GM23338 (cell line): ENCODE results near the gene MAPK8IP2.

Experiments
- CREB1 ChIP-seq: fragments of 250-450 bp; sonication (Bioruptor Pico); IDR thresholded peaks from 2 replicates; pipeline ENCODE4 v1.5.0; 2020; ENCODE audit warnings: low read depth, mild to moderate bottlenecking, moderate library complexity
- EZH2 ChIP-seq: fragments of 200-600 bp; sonication (generic); IDR thresholded peaks from one replicate; pipeline ENCODE4 v1.8.0; 2017; ENCODE audit warnings: antibody characterized with exemption, mild to moderate bottlenecking, low read depth; ENCODE audit not compliant: unreplicated experiment
- EZH2phosphoT487 ChIP-seq: fragments of 200-600 bp; sonication (generic); IDR thresholded peaks from one replicate; pipeline ENCODE4 v1.8.1; 2018; ENCODE audit warnings: antibody characterized with exemption; ENCODE audit not compliant: unreplicated experiment
- JUNB ChIP-seq: IDR thresholded peaks from one replicate; pipeline ENCODE4 v1.6.1; 2016; ENCODE audit warnings: antibody characterized with exemption; ENCODE audit not compliant: unreplicated experiment
- NANOG ChIP-seq: IDR thresholded peaks from 2 replicates; pipeline ENCODE4 v1.6.1; 2016; ENCODE audit warnings: antibody characterized with exemption, borderline replicate concordance
- POLR2AphosphoS5 ChIP-seq: IDR thresholded peaks from 2 replicates; pipeline ENCODE4 v1.6.1; 2016; ENCODE audit warnings: antibody characterized with exemption, low read depth
- STAT1 ChIP-seq: IDR thresholded peaks from one replicate; pipeline ENCODE4 v1.6.1; 2016; ENCODE audit warnings: antibody characterized with exemption; ENCODE audit not compliant: unreplicated experiment
- ZNF114 ChIP-seq: fragments of 250-450 bp; sonication (Bioruptor Pico); IDR thresholded peaks from 2 replicates; pipeline ENCODE4 v1.5.0; 2020; ENCODE audit warnings: mild to moderate bottlenecking, moderate library complexity
- ZNF331 ChIP-seq: fragments of 250-450 bp; sonication (Bioruptor Pico); IDR thresholded peaks from 2 replicates; pipeline ENCODE4 v1.5.0; 2020; ENCODE audit warnings: low read depth, mild to moderate bottlenecking, moderate library complexity
- TF ChIP-seq, protein P1 (sequence below), 2 experiments: fragments of 200-600 bp in 1 of 2; sonication (generic) in 1 of 2; conservative IDR thresholded peaks; 2 replicates each; pipeline versions ENCODE4 v1.5.1 to v1.6.1; 2016 to 2017; ENCODE audit warnings: antibody characterized with exemption in 2 of 2, low read depth in 2 of 2, mild to moderate bottlenecking in 2 of 2, moderate library complexity in 1 of 2
- TF ChIP-seq, protein P2 (sequence below): IDR thresholded peaks from one replicate; pipeline ENCODE4 v1.6.1; 2018; ENCODE audit warnings: antibody characterized with exemption; ENCODE audit not compliant: unreplicated experiment
- TF ChIP-seq, protein P3 (sequence below): IDR thresholded peaks from 2 replicates; pipeline ENCODE4 v1.6.1; 2016; ENCODE audit warnings: antibody characterized with exemption

DNA sequence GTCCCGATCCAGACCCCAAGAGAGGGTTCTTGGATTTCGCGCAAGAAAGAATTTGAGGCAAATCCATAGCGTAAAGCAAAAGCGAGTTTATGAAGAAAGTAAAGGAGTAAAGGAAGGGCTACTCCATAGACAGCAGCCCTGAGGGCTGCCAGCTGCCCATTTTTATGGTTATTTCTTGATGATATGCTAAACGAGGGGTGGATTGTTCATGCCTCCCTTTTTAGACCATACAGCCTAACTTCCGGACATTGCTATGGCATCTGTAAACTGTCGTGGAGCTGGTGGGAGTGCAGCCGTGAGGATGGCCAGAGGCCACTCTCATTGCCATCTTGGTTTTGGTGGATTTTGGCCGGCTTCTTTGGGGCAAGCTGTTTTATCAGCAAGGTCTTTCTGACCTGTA, 52.7 kb downstream of the MAPK8IP2 start:
- TF ChIP-seq, protein P1, sequence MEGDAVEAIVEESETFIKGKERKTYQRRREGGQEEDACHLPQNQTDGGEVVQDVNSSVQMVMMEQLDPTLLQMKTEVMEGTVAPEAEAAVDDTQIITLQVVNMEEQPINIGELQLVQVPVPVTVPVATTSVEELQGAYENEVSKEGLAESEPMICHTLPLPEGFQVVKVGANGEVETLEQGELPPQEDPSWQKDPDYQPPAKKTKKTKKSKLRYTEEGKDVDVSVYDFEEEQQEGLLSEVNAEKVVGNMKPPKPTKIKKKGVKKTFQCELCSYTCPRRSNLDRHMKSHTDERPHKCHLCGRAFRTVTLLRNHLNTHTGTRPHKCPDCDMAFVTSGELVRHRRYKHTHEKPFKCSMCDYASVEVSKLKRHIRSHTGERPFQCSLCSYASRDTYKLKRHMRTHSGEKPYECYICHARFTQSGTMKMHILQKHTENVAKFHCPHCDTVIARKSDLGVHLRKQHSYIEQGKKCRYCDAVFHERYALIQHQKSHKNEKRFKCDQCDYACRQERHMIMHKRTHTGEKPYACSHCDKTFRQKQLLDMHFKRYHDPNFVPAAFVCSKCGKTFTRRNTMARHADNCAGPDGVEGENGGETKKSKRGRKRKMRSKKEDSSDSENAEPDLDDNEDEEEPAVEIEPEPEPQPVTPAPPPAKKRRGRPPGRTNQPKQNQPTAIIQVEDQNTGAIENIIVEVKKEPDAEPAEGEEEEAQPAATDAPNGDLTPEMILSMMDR (conservative IDR thresholded peaks at IDR 0.05; ENCODE audit: low read depth in 2 of 2) = no peak
- TF ChIP-seq, protein P2, sequence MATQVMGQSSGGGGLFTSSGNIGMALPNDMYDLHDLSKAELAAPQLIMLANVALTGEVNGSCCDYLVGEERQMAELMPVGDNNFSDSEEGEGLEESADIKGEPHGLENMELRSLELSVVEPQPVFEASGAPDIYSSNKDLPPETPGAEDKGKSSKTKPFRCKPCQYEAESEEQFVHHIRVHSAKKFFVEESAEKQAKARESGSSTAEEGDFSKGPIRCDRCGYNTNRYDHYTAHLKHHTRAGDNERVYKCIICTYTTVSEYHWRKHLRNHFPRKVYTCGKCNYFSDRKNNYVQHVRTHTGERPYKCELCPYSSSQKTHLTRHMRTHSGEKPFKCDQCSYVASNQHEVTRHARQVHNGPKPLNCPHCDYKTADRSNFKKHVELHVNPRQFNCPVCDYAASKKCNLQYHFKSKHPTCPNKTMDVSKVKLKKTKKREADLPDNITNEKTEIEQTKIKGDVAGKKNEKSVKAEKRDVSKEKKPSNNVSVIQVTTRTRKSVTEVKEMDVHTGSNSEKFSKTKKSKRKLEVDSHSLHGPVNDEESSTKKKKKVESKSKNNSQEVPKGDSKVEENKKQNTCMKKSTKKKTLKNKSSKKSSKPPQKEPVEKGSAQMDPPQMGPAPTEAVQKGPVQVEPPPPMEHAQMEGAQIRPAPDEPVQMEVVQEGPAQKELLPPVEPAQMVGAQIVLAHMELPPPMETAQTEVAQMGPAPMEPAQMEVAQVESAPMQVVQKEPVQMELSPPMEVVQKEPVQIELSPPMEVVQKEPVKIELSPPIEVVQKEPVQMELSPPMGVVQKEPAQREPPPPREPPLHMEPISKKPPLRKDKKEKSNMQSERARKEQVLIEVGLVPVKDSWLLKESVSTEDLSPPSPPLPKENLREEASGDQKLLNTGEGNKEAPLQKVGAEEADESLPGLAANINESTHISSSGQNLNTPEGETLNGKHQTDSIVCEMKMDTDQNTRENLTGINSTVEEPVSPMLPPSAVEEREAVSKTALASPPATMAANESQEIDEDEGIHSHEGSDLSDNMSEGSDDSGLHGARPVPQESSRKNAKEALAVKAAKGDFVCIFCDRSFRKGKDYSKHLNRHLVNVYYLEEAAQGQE = no peak
- TF ChIP-seq CREB1 (CRISPR knock-in tag) (no peak), EZH2 (no peak), POLR2AphosphoS5 (no peak), ZNF331 (no peak), STAT1 (no peak), NANOG (no peak), EZH2phosphoT487 (no peak), ZNF114 (CRISPR knock-in tag) (no peak), JUNB (no peak)
- TF ChIP-seq, protein P3, sequence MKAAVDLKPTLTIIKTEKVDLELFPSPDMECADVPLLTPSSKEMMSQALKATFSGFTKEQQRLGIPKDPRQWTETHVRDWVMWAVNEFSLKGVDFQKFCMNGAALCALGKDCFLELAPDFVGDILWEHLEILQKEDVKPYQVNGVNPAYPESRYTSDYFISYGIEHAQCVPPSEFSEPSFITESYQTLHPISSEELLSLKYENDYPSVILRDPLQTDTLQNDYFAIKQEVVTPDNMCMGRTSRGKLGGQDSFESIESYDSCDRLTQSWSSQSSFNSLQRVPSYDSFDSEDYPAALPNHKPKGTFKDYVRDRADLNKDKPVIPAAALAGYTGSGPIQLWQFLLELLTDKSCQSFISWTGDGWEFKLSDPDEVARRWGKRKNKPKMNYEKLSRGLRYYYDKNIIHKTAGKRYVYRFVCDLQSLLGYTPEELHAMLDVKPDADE = no peak
